ENCODE measurements around the gene MRTFB.

GRCh38 chr16:14146445-14146844, 75.3 kb downstream of the MRTFB start:
- no peak for TF ChIP-seq CTCF (conservative IDR thresholded peaks at IDR 0.05; ENCODE audit: low read depth, low read length)
- TF ChIP-seq EZH2 (IDR thresholded peaks at IDR 0.05; ENCODE audit: borderline replicate concordance, low read depth, low read length, poor library complexity, severe bottlenecking): no peak
